Activated naive CD8-positive, alpha-beta T cell treated with anti-CD3 and anti-CD28 coated beads, Interleukin-2, amount 10 ng/mL, durations not matched to agents 7 days and 5 days (primary cell): Measurements from ENCODE around the gene SLC39A7. TPM values are rescaled to one million over a fixed set of nuclear protein-coding genes. Genes with fewer than 3 reads are reported as not detected.

ENCODE experiments used
- ATAC-seq: fragments of 150-1000 bp; cut with Tn5 transposase; one replicate; pipeline ENCODE4 v1.10.0; 2021; ENCODE audit warnings: low read depth, moderate library complexity
- POLR2A ChIA-PET: fragments of 350-600 bp; sonication (Branson Sonifier 250); formaldehyde crosslinking; loops from one replicate; lab custom pipeline; 2021; ENCODE audit warnings: antibody characterized with exemption; lab: Charles Lee
- DNase-seq: peaks from one replicate; pipeline ENCODE4 v3.0.0; 2021
- H3K27ac Mint-ChIP-seq: one replicate; pipeline ENCODE4 v1.8.0; 2022; ENCODE audit warnings: mild to moderate bottlenecking, mixed read lengths
- H3K27me3 Mint-ChIP-seq: one replicate; pipeline ENCODE4 v1.8.0; 2022; ENCODE audit warnings: mild to moderate bottlenecking, moderate library complexity, mixed read lengths
- H3K36me3 Mint-ChIP-seq: one replicate; pipeline ENCODE4 v1.8.0; 2021; ENCODE audit warnings: mild to moderate bottlenecking, mixed read lengths
- H3K4me1 Mint-ChIP-seq: one replicate; pipeline ENCODE4 v1.8.0; 2021; ENCODE audit warnings: mixed read lengths
- H3K4me3 Mint-ChIP-seq: one replicate; pipeline ENCODE4 v1.8.0; 2022; ENCODE audit warnings: mild to moderate bottlenecking, moderate library complexity, mixed read lengths
- H3K9me3 Mint-ChIP-seq: one replicate; pipeline ENCODE4 v1.8.0; 2021; ENCODE audit warnings: mixed read lengths
- total RNA-seq, 2 experiments: library from RNA; stranded (reverse); gene quantifications; one replicate each; pipeline ENCODE4 v1.2.3, GENCODE V29; 2021

Gene SLC39A7
- total RNA-seq, result 10 to 100 TPM; 41.7 to 44.8 TPM

DNA sequence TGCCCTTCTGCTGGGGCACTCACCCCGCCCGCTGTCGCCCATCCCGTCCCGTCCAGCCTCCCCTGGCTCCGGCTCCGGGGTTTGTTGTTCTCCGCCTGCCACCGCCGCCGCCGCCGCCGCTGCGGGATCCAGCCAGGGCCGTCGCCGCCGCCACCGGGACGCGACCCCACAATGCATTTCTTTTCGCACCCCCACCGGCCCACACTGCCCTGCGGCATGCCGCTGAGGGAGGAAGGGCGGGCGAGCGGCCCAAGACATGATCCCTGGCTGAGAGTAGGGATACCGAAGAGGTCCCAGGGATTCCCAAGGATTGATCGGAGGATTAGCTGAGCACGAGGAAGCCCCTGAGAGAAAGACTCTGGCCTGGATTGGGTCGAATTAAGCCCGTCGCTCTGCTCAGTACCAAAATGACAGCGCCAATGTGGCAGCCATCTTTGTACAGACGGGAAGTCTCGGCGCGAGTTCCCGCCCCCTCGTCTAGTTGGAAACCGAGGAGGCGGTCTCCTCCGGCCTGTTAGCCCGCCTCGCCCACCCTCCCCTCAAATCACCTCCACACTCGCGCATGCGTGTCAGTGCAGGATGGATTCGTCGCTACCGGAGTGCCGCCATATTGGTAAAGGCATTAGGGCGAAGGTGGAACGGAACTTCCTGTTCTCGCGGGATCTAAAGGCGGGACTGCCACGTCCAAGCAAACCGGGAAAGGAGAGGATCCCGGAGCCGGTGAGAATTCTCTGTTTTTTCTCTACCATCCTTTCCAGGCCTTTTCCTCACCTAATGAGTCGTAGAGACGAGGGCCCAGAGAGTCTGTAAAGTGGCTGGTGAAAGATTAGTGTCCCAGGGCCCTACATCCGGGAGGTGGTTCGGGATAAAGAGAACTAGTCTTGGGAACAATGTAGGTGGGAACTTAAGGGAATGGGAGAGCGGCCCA is at the start of gene SLC39A7, which contains the start of gene RXRB:
Gene SLC39A7, plus strand, starts transcription at position 649 of the 928 bp plus-strand sequence. CDS start 379 bp downstream, outside the sequence.
Gene RXRB, minus strand, starts transcription at position 447 of the 928 bp plus-strand sequence. Its CDS starts 189 bp downstream, at position 258.
- Mint-ChIP-seq H3K36me3 (peaks cover 35% of the 10 kb centered on the region), H3K27me3 (no peaks in the 10 kb centered on the region), H3K4me3 (peak within 1 kb of the TSS; percentile 96), H3K4me1 (peaks cover 49% of the 10 kb centered on the region), H3K9me3 (no peaks in the 10 kb centered on the region), H3K27ac (peak within 1 kb of the TSS; percentile 96)
- POLR2A ChIA-PET, result interaction anchor here (0.5 to 1.5 kb wide), 8 partner anchors 8 to 341 kb away, joined by 3 to 9 read pairs (median 4); partner anchors contain the start of genes RGL2, RING1, RPS18 and VPS52
- peak; percentile 94 for DNase-seq
- peak; percentile 71 for ATAC-seq

- Mint-ChIP-seq H3K4me1 (no peaks in the 10 kb centered on the region), H3K27ac (no peak overlapping the region), H3K27me3 (peaks cover 33% of the 10 kb centered on the region), H3K4me3 (no peak overlapping the region), H3K9me3 (peaks cover 8% of the 10 kb centered on the region), H3K36me3 (peaks cover 2% of the 10 kb centered on the region)
- POLR2A ChIA-PET, result no interaction called here
- ATAC-seq (no peak), DNase-seq (no peak)
These were observed 49.6 kb upstream of the SLC39A7 start for GRCh38 chr6:33151050-33151449.

- Mint-ChIP-seq H3K4me1 (no peaks in the 10 kb centered on the region), H3K36me3 (peaks cover 2% of the 10 kb centered on the region), H3K27ac (no peak overlapping the region), H3K27me3 (peaks cover 24% of the 10 kb centered on the region), H3K4me3 (no peak overlapping the region), H3K9me3 (peaks cover 8% of the 10 kb centered on the region)
- ATAC-seq (no peak), DNase-seq (no peak)
- POLR2A ChIA-PET, result interaction anchor here (1.5 kb wide), 1 partner anchor 53 kb away, joined by 3 read pairs; the partner anchor contains the start of gene RING1
These were observed 46.3 kb upstream of the SLC39A7 start for GRCh38 chr6:33154349-33154748.

GRCh38 chr6:33156561-33156960 is 44.1 kb upstream of the SLC39A7 start:
- no peak overlapping the region for H3K27ac Mint-ChIP-seq

DNA sequence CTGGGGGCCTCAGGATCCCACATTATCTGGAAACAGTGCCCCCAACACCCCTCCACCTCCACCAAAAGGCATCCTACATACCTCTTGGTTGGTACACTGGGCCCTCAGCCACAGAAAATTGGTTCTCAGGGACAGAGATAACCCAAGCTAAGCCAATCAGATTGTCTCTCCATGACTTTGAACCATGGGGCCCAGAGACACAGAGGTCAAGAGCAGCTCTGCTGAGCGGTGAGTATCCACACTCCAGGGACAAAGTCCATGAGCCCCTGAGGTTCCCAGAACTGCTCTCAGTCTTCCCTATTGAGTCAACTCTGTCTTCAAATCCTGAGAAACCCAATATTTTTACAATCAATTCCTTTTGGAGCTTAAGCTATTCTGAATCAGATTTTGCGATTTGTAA is 43.7 kb upstream of the SLC39A7 start:
- DNase-seq, result no peak
- H3K27ac Mint-ChIP-seq, result no peak overlapping the region
- no peak for ATAC-seq
- H3K9me3 Mint-ChIP-seq, result peaks cover 5% of the 10 kb centered on the region
- POLR2A ChIA-PET, result interaction anchor here (0.8 to 1.5 kb wide), 3 partner anchors 52 to 93 kb away, joined by 3 to 4 read pairs (median 3); no protein-coding TSS in a partner anchor
- H3K4me3 Mint-ChIP-seq, result no peak overlapping the region
- peaks cover 11% of the 10 kb centered on the region for H3K27me3 Mint-ChIP-seq
- peaks cover 4% of the 10 kb centered on the region for H3K4me1 Mint-ChIP-seq
- no peaks in the 10 kb centered on the region for H3K36me3 Mint-ChIP-seq

More at GRCh38 chr6:33156561-33156960, 44.1 kb upstream of the SLC39A7 start:
- Mint-ChIP-seq H3K9me3 (peaks cover 8% of the 10 kb centered on the region), H3K4me1 (peaks cover 4% of the 10 kb centered on the region), H3K27me3 (peaks cover 15% of the 10 kb centered on the region), H3K4me3 (no peak overlapping the region), H3K36me3 (peaks cover 2% of the 10 kb centered on the region)
- DNase-seq (no peak), ATAC-seq (no peak)
- POLR2A ChIA-PET, result interaction anchor here (0.8 to 1.5 kb wide), 2 partner anchors 92 to 93 kb away, joined by 3 to 4 read pairs; no protein-coding TSS in a partner anchor

DNA sequence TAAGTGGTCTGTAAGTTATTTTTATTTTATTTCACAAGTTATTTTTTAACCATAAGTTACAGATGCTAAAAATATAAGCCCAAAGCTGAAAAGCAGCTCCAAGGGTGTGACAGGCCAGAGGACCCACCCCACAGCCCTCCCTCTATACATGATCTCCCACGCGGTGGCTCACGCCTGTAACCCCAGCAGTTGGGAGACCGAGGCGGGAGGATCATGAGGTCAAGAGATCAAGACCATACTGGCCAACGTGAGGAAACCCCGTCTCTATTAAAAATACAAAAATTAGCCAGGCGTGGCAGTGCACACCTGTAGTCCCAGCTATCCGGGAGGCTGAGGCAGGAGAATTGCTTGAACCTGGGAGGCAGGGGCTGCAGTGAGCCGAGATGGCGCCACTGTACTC is 40.6 kb upstream of the SLC39A7 start:
- ATAC-seq (no peak), DNase-seq (no peak)
- peaks cover 5% of the 10 kb centered on the region for H3K27me3 Mint-ChIP-seq
- H3K27ac Mint-ChIP-seq, result no peak overlapping the region
- POLR2A ChIA-PET, result interaction anchor here (1.5 kb wide), 1 partner anchor 38 kb away, joined by 3 read pairs; no protein-coding TSS in a partner anchor
- H3K4me3 Mint-ChIP-seq, result no peak overlapping the region
- H3K4me1 Mint-ChIP-seq, result peaks cover 4% of the 10 kb centered on the region
- no peaks in the 10 kb centered on the region for H3K36me3 Mint-ChIP-seq
- no peaks in the 10 kb centered on the region for H3K9me3 Mint-ChIP-seq

DNA sequence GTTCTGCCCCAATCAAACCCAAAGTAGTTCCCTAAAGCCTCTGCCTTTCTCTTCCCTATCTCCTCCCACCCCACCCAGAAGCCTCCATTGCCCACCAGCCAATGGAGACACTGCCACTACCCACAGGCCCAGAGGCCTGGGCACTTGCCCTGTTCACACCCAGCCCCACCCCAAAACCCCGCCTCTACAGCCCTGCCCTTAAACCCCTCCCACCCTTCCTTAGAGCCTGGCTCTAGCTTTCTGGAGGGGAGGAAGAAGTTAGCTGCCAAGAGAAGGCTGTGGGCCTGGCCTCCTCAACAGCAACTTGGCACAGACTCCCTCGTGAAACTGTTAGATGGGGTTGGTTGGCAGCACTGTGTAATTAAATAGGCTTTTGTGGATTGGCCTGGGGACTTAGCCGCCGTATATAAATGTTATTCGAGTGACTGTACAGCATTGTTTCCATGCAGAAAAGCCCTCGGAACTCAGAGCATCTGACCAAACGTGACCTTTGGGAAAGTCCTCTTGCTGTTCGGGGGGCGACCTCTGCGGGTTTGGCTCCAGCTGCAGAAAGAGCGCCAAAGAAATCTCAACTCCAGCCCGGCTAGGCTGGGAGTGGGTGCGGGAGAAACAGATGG is 39.8 kb upstream of the SLC39A7 start:
- Mint-ChIP-seq H3K36me3 (no peaks in the 10 kb centered on the region), H3K27ac (peak overlapping the region; percentile 83), H3K4me1 (peaks cover 4% of the 10 kb centered on the region), H3K27me3 (peaks cover 5% of the 10 kb centered on the region), H3K4me3 (peak overlapping the region; percentile 88), H3K9me3 (no peaks in the 10 kb centered on the region)
- no peak for DNase-seq
- POLR2A ChIA-PET, result interaction anchor here (1.6 kb wide), 1 partner anchor 87 kb away, joined by 7 read pairs; no protein-coding TSS in a partner anchor
- no peak for ATAC-seq

- Mint-ChIP-seq H3K27me3 (peaks cover 5% of the 10 kb centered on the region), H3K36me3 (no peaks in the 10 kb centered on the region), H3K4me3 (peak overlapping the region; percentile 88), H3K27ac (peak overlapping the region; percentile 83), H3K4me1 (peaks cover 4% of the 10 kb centered on the region), H3K9me3 (no peaks in the 10 kb centered on the region)
- POLR2A ChIA-PET, result interaction anchor here (0.9 to 1.6 kb wide), 2 partner anchors 47 to 87 kb away, joined by 4 to 7 read pairs; partner anchors contain the start of gene RING1
- ATAC-seq, result peak; percentile 94
- peak; percentile 93 for DNase-seq
These were observed 39.0 kb upstream of the SLC39A7 start for GRCh38 chr6:33161354-33162331.

DNA sequence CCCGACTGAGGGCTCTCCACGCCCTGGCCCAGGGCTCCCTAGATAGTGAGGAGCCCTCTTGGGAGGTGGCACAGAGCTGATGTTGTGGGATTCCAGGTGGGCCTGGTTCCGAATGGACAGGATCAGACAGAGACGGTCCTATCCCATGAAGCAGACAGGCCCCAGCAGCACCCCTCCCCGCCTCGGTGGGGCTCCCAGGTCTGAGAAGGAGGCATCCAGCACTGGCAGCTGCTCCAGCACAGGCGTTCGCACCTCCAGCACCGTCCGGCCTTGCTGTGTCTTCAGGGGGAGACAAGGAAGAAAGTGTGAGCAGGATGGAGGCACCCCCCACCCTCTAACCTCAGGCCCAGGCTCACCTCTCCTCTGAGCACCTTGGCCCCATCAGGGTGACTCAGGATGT is 37.1 kb upstream of the SLC39A7 start:
- no peak for ATAC-seq
- peaks cover 4% of the 10 kb centered on the region for H3K4me1 Mint-ChIP-seq
- no peaks in the 10 kb centered on the region for H3K9me3 Mint-ChIP-seq
- H3K4me3 Mint-ChIP-seq, result no peak overlapping the region
- H3K36me3 Mint-ChIP-seq, result no peaks in the 10 kb centered on the region
- H3K27me3 Mint-ChIP-seq, result peaks cover 3% of the 10 kb centered on the region
- H3K27ac Mint-ChIP-seq, result no peak overlapping the region
- no peak for DNase-seq
- POLR2A ChIA-PET, result no interaction called here

- no peaks in the 10 kb centered on the region for H3K36me3 Mint-ChIP-seq
- ATAC-seq, result no peak
- no peaks in the 10 kb centered on the region for H3K9me3 Mint-ChIP-seq
- POLR2A ChIA-PET, result no interaction called here
- no peak overlapping the region for H3K4me3 Mint-ChIP-seq
- no peak overlapping the region for H3K27ac Mint-ChIP-seq
- no peak for DNase-seq
- peaks cover 4% of the 10 kb centered on the region for H3K4me1 Mint-ChIP-seq
- H3K27me3 Mint-ChIP-seq, result peaks cover 3% of the 10 kb centered on the region
These were observed 36.5 kb upstream of the SLC39A7 start for GRCh38 chr6:33164176-33164575.

- Mint-ChIP-seq H3K27ac (no peak overlapping the region), H3K27me3 (peaks cover 3% of the 10 kb centered on the region), H3K36me3 (no peaks in the 10 kb centered on the region), H3K4me1 (peaks cover 4% of the 10 kb centered on the region), H3K9me3 (no peaks in the 10 kb centered on the region), H3K4me3 (no peak overlapping the region)
- DNase-seq, result no peak
- no peak for ATAC-seq
- POLR2A ChIA-PET, result no interaction called here
These were observed 35.8 kb upstream of the SLC39A7 start for GRCh38 chr6:33164665-33165373.
